UCSD-AML1 (cell line): ENCODE measurements around the gene PTPRN2.

Experiments used
- DNase-seq: peaks from one replicate; lab custom pipeline; 2025; ENCODE audit not compliant: unreplicated experiment; lab: John Stamatoyannopoulos, UW

PTPRN2 gene

DNA sequence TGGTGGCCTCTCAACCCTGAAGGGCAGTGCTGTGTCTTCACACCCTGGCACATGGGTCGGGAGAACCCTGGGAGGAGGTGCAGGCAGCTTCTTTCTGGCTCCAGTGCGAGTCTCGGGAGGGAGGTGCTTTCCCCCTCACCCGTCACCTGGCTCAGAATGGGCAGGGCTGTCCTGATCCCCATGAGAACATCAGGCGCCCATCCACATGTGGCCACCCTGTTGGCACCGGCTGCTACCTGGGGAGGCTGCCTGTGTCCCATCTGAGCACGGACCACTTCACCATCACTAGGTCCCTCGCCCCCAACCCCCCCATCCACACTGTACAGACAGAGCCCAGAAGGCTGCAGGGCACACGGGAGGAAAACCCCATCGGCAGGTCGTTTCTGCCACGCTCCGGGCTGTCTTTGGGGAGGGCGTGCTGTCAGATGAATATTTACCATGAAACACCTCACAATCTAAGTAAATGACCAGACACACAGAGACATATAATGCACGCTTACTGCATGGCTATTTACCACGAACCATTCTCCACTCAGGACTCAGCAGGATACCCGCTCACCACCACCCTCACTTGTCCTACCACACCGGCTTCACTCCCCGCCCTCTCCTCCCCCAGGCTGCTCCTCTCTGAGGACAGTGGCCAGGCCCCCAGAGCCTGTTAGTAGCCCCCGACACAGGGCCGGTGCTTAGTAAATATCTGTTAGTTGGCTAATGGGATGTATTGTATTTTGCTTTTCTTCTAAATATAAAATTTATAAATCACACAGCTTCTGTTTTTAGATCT, 968.6 kb downstream of the PTPRN2 start:
- no peak for DNase-seq

DNA sequence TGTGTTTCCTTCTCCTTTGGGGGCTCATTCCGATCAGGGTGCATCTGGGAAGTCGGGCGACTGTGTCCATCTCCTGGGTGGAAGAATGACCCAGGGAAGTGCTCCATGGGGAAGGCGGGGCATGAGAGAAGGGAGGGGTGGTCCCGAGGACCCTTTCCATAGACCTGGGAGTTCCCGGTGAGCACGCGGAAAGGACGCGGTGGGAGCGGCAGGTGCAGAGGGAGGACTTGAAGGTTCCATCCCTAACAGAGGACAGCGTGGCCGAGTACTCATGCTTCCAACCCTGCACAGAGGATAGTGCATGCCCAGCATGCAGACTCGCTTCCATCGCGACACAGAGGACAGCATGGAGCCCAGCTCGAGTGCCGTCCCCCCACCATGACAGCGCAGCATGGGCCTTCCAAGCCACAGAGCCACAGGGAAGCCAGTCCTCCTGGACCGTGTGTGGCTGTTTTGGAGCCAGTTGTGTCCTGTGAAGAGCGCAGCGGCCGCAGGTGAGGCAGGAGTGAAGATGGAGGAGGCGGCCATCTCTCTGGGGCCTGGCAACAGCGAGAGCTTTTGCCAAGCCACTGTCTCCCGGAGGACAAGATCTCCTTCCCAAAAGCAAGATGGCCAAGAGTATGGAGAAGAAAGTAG, 969.4 kb downstream of the PTPRN2 start:
- no peak for DNase-seq

DNA sequence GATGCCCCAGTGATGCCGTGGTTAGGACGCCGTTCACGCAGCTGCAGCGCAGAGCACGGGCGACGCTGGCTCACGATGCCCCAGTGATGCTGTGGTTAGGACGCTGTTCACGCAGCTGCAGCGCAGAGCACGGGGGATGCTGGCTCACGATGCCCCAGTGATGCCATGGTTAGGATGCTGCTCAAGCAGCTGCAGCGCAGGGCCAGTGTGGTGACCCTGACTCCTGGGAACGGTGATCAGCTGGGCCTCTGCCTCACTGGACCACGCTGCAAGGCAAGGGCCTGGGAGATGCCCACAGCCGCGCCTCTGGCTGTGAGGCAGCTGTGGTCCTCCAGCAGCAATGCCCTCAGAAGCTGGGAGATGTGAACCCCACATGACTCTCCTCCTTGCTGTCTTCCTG, 970.2 kb downstream of the PTPRN2 start:
- DNase-seq: no peak

DNA sequence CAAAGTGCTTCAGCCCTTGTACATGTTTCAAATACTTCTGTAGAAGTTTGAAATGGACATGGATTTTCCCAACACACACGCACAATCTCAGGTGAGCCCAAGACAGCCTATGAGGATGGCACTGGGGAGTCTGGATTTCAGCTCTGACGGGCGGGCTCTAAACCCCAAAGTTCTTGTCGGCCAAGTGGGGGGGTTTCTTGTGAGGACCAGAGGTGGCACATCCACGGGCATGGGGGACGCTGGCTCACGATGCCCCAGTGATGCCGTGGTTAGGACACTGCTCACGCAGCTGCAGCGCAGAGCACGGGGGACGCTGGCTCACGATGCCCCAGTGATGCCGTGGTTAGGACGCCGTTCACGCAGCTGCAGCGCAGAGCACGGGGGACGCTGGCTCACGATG, 970.7 kb downstream of the PTPRN2 start:
- no peak for DNase-seq

DNA sequence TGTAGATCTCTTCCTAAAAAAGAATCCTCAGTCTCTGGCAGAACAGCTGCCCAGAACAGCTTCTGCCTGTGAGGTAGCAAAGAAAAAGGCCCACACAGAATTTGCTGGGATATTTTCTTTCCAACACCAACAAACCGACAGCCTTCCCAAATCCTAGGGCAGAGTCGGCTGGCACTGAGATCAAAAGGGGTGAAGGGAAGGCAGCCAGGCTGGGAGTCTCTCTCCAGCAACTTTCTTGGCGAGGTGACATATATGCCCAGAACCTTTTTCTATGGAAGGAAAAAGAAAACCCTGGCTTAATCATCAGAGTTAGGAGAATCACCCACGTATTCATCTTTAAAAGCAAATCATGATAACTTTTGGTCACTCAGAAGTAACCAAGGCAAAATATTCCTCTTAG, 971.2 kb downstream of the PTPRN2 start:
- no peak for DNase-seq

DNA sequence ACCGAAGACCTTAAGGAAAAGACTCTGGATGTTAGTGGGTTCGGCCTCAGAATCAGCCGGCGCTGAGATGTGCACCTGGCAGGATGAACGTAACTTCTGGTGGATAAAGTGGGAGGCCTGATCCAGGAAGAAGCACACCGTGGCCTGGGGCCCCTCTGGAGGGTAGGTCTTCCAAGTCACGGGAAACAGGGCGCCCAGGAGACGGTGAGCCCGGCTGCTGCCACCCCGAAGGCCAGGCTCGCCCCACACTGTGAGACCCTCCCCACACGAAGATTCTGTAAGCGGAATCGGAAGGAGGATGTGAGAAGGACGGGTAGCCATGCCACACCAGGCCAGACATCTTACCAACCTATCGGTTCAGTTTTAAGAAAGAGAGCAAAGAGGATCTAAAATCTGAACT, 971.8 kb downstream of the PTPRN2 start:
- no peak for DNase-seq

DNA sequence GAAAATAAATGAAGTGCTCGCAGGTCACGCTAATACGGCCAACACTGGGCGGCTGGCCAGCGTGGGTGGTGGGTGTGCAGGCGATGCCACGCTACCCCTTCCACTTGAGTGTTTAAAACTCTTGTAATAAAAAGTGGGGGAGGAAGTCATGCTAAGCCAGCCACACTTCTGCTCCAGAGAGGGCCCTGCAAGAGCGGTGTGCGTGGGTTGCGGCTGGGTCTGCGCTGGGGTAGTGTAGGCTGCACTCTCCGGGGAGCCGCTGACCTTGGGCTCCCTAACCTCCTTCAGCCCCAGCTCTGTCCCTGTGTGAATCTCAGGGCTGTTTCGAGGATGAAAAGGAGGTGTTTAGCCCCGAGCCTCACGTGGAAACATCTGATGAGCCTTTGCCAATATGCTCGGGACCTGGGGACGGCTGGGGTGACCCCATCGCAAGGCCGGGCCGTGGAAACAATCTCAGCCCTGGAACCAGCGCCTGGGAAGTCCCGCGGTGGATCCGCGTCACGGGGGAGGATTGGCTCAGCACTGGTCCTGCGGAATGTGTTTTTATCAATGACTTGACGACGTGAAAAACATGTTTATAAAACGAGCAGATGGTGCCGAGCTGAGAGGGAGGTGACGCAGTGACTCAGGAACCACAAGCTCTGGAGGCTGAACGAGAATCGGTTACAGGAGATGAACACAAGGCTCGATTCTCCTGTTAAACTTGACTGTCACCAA, 972.4 kb downstream of the PTPRN2 start:
- no peak for DNase-seq

DNA sequence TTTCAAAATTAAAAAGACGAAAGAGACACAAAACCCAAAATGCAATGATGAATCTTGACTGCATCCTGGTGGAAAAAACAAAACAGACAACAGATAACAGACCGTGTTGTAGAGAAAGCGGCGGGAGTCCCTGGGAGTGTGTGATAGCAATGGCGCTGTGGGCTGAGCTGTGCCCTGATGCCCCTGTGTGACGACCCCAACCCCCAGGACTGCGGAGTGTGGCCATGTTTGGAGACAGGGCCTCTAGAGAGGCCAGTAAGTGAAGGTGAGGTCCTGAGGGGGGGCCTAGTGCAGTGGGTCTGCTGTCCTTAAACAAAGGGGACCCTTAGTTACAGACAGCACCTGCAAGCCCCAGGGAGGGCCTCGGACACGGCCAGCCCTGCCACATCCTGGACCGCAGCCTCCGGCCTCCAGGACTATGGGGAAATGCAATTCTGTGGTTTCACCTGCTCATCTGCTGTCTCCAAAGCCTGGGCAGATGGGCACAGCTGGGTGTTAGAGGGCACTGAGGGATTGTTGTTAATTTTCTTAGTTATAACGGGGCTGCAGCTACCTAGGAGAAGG, 973.1 kb downstream of the PTPRN2 start:
- DNase-seq: no peak

DNA sequence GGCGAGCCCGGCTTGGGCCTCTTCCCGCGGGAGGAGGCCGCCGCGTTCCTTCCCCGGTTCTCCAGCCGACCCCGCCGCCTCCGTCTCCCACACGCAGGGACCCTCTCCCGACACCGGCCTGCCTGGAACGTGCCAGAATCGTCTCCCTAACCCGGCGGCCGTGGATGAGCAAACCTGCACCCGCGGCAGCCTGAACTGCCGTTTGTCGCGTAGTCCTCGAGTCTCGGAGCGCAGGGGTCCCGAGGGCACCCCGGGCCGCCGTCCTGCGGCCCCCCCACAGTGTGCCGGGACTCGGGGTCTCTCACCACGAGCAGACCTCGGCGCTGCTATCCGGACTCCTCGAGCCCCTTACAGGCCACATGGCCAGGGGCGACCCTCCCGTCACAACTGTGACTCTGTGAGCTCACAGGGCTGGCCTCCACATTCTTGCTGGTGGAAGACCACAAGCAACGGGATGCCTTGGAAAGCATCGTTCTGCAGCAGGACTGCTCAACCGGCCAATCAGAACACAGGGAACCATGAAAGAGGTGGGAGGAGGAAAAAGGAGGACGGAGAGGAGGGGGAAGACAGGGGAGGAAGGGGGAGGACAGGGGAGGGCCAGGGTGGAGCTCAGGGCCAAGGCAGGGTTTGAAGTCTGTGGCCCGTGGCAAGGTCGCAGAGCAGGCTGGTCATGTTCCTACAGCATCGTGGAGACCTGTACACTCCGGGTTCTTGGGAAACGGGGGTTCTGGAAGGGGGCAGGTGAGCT, 973.9 kb downstream of the PTPRN2 start:
- DNase-seq: no peak

DNA sequence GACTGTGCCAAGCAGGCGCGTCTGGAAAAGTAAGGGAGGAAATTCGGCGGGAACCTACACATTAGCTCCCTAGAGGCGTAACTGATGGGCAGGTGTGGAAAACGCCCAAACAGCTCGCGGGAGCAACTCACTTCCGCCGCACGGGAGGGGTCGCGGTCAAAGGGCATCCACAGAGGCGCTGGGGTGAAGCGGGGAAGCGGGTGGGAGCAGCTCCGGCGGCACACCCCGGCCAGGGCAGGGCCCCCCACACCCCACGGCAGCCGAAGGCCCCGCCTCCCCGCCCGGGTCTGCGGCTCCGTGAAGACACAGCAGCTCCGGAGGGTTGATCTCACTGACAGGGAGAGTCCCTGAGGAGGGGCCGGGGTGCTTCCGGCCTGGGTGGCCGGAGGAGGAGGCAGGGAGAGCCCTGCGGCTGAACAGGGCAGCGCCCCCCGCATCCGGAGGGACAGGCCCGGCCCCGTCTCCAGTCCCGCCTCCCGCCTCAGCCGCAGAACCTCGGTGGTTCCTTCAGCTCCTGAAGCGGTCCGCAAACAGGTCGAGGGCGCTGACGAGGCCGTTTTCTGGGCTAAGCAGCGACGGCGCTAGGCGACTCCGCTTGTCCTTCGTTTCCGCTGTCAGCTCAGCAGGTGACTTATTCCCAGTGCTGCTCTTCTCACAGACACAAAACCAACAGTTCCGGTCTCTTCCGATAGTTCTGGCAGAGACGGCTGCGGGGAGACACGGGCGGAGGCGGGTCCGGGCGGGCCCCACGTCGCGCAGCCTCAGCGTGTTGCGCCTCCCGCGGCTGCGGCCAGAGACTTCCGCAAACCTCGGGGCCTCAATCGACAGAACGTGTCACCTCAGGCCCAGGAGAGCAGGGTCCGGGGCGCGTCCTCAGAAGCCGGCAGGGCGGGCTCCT, 974.7 kb downstream of the PTPRN2 start:
- DNase-seq: peak; percentile 43

DNA sequence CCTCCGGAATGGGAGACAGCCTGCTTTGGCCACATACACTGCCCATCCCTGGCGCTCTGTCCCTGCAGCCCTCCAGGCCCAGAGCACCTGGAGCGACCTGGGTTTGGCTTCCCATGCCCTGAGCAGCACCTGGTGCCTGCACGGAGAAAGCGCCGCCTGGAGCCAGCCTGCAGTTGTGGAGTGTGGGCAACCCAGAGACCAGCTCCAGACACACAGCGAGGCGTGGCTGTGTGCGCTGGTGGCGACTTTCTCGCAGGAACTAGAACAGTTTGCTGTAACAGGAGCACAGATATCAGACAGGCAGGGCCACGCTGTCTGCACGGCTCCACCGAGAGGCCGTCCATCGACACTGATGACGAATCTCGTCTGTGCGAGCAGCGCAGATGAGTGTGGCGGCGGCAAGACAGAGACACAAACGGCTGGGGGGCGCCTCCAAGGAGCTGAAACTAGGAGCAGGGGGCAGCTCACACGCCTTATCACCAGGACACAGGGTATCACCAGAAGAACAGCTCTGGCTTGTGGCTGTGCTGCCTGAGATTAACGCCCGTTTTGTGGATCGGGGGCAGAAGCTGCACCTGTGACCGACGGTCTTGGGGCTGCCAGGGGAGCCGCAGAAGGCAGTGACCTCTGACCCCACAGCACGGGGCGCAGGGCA, 975.5 kb downstream of the PTPRN2 start:
- DNase-seq: no peak

DNA sequence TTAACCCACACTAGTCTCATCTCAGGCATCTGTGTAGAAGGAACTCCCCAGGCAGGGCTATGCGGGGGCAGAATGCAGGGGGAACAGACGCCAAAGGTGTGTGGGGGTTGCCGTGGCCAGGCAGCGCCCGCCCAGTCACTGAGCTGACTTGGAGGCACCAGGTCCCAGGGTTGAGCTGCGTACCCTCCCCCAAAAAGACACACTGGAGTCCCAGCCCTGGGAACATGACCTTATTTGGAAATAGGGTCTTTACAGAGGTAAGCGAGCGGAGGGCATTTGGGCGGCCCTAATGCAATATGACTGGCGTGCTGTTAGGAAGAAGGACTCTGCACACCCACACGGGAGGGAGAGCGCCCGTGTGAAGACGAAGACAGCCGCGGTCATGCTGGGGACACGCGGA, 976.3 kb downstream of the PTPRN2 start:
- no peak for DNase-seq

DNA sequence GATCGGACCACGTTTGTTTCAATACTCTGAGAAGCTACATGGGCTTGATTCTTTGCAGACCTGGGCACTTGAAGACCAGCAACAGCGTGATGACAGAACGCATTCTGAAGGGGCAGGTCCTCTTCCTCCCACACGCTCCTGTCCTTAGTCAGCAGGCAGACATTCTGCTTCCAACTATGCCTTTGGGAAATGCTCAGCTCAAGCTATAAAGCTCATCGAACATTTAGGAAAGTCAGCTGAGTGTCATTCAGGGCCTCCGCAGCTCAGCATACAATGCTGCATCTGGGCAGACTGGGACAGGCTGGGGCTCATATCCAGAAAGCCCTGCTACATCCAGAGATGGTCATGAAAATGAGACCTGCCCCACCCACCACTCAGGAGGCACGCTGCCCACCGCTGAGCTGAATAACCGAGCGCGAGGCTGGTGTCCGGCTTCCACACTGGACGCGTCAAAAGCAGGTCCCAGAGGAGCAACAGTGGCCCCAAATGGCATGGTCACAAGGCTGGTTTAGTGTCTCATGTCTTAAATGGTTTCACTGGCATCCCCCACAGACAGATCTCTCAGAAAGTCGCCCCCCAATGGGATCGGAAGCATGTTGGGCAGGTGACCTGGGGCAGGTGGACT, 976.8 kb downstream of the PTPRN2 start:
- DNase-seq: no peak

DNA sequence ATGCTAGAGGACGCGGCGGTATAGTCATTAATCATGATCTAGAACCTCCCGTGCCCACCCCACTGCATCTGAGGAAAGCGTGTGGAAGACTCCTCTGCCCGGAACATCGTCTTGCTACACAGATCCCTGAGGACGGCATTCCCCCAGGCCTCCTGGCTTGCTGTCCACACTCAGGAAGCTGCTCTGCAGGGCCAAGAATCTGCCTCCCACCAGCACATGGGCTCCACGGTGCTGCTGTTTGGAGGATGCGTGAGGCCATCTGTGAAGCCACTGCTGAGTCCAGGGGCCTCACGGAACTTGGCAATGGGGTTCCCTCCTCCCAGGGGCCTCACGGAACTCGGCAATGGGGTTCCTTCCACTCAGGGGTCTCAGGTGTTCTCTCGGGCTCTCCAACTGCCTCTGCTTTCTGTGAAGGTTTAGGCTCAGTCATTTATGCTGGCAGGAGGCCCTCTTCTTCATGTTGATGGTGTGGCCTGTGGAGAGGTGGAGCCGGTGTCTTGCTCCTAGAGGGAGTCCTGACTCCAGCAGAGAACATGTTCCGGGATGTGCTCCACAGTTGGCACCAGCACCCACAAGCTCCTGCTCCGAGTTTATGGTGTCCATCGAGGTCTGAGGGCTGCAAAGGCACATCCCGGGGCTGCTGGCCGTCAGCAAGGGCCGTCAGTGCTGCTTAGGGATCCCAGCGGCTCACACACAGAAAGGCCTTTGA, 977.5 kb downstream of the PTPRN2 start:
- DNase-seq: no peak

DNA sequence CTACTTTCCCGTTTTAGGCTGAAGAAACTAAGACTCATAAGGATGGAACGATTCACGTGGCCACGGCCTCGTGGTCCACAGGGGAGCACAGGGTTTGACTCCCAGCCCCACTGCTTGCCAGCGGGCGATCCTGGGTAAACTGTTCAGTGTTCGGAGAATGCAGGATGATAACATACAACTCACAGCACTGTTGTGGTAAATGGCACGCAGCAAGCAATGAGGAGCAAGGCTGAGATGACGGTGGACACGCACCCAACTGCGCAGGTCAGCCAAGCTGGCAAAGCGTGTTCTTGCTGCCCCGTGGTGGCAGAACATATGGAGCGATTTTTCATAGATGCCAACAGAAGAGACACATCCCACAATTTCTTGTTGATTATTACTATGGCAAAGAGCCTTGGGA, 978.1 kb downstream of the PTPRN2 start:
- no peak for DNase-seq

DNA sequence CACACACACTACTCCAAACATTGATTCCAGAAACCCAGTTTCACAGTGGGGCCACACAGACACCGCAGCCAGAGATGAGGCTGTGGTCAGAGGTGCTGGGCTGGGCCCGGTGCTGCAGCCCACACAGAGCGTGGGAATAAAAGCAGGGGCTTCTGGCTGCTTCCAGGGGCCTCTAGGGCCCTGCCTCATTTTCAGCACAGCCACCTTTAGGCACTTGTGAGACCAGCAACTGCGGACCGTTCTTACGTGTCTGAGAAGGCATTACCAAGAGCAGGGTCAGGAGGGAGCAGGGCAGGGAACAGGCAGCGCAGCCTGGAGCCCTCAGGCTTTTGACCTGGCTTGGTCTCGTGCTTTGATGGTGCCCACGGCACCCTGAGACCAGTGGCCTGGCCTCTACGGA, 980.4 kb downstream of the PTPRN2 start:
- DNase-seq: no peak

DNA sequence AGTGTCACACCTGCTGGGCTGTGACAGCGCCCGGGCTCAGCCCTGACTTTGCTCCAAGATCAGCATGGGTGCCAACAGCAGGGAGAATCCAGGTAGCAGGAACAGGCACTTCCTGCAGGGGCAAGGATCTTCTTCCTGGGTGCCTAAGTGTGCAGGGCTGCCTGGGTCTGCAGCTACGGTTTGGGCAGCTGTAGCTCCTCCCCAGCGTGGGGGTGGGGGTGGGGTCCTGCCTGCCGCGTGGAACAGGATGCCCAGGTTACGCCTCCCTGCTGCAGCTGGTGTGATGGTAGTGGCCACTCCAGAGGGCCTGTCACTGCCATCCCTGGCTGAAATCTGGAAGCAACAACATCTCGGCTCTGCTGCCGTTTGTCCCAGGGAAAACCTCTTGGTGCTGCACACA, 981.5 kb downstream of the PTPRN2 start:
- no peak for DNase-seq

DNA sequence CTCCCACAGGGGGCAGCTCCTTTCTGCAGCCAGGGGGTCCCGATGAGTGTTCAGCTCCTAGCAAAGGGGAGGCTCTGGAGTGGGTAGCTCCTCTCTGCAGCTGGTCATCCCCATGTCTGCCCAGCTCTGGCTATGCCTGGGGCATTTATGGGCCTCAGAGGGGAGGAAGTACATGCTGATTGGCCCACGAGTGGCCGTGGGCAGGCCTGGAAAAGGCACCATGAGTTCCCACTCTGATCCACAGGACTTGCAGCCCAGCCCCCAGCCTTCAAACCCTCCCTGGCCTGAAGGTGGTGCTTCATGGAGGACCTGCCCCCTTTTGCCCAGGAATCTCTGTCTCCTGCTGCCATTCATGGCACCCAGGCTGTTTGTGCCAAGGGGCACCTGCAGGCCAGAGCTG, 982.0 kb downstream of the PTPRN2 start:
- no peak for DNase-seq
